Activated T-cell treated with anti-CD3 and anti-CD28 coated beads, Interleukin-2, amount 50 U/mL, for 24 hours (primary cell): ENCODE measurements around the gene CRLF1.
"Not testable (repeated sequence)": the region's sequence is repeated elsewhere in the genome, so short reads cannot be mapped to it uniquely, and the experiment has no call there.

Source experiments
- DNase-seq: peaks from one replicate; pipeline ENCODE4 v3.0.0-alpha.2; 2020
- H3K27ac Mint-ChIP-seq: 2 replicates; pipeline ENCODE4 v1.8.0; 2020; ENCODE audit warnings: mild to moderate bottlenecking, mixed read lengths
- H3K27me3 Mint-ChIP-seq: 2 replicates; pipeline ENCODE4 v1.8.0; 2020; ENCODE audit warnings: mixed read lengths
- H3K36me3 Mint-ChIP-seq: 2 replicates; pipeline ENCODE4 v1.8.0; 2020; ENCODE audit warnings: low read depth, mixed read lengths
- H3K4me1 Mint-ChIP-seq: 2 replicates; pipeline ENCODE4 v1.8.0; 2020; ENCODE audit warnings: low read depth, mixed read lengths
- H3K4me3 Mint-ChIP-seq: 2 replicates; pipeline ENCODE4 v1.8.0; 2020; ENCODE audit warnings: mild to moderate bottlenecking, moderate library complexity, mixed read lengths
- H3K9me3 Mint-ChIP-seq: 2 replicates; pipeline ENCODE4 v1.8.0; 2020; ENCODE audit warnings: mixed read lengths

Gene CRLF1

DNA sequence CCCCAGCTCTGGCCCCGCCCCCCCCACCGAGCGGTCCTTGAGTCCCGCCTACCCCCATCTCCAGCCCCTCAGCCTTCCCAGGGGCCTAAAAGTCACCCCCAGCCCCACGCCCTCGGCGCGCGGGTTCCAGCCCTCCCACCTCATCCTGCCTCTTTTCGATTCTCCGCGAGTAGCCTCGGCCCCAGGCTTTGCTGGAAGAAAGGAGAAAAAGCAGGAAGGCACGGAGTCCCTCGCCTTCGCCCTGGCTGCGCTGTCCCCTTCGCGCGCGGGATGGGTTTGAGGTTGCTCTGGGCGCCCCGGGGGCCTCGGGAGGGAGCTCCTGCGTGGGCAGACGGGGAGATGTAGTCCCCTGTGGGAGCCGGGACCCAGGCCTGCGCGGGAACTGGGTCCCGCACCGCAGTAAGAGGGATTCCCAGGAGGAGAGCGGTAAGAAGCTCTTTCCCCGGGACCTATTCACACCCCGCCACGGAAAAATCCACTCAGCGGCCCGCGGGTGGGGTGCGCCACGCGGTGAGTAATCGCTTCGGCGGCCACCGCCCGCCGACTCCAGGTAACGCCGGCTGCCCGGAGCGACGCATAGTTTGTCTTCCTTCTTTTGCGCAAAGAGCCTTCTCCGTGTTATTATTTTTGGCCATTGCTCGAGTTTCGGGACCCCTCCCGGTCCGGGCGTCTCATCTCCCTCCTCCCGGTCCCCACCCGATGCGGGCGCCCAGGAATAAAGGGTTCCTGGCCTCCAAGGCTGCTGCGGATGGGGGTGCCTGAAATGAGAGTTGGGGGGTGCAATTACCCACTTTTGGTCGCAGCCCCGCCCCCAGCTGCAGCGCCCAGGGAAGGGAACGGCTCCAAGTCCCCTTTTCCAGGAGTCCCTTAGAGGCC, 865 bp upstream of the CRLF1 start:
- H3K4me1 Mint-ChIP-seq = peaks cover 21% of the 10 kb centered on the region
- no peak for DNase-seq

GRCh38 chr19:18605546-18606280, 886 bp downstream of the CRLF1 start:
- Mint-ChIP-seq H3K27ac (no peak overlapping the region), H3K27me3 (peaks cover 81% of the 10 kb centered on the region), H3K4me3 (no peak overlapping the region), H3K9me3 (no peaks in the 10 kb centered on the region), H3K4me1 (peaks cover 10% of the 10 kb centered on the region), H3K36me3 (no peaks in the 10 kb centered on the region)
- no peak for DNase-seq

More for the DNA sequence above, 865 bp upstream of the CRLF1 start:
- no peaks in the 10 kb centered on the region for H3K9me3 Mint-ChIP-seq
- H3K4me3 Mint-ChIP-seq = no peak overlapping the region
- H3K27me3 Mint-ChIP-seq = peaks cover 79% of the 10 kb centered on the region
- H3K36me3 Mint-ChIP-seq = no peaks in the 10 kb centered on the region
- H3K27ac Mint-ChIP-seq = no peak overlapping the region

DNA sequence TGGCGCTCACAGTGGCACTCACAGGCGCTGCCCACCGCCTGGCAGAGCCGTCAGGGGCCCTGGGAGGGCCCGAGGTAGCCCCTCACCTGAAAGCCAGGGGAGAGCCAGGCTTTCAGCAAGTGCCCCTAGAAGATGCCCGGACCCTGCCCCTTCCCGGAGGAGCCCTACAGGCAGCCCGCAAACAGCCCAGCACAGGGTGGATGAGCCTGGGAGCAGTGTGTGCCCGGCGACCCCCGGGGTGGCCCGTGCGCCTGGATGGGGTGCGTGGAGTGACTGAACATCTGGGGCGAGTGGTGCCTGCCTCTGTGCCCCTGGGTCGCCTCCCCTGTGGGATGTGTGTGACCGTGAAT, 1.4 kb downstream of the CRLF1 start:
- Mint-ChIP-seq H3K36me3 (no peaks in the 10 kb centered on the region), H3K27me3 (peaks cover 77% of the 10 kb centered on the region), H3K9me3 (no peaks in the 10 kb centered on the region), H3K4me1 (peaks cover 10% of the 10 kb centered on the region), H3K4me3 (no peak overlapping the region), H3K27ac (no peak overlapping the region)
- DNase-seq = no peak

DNA sequence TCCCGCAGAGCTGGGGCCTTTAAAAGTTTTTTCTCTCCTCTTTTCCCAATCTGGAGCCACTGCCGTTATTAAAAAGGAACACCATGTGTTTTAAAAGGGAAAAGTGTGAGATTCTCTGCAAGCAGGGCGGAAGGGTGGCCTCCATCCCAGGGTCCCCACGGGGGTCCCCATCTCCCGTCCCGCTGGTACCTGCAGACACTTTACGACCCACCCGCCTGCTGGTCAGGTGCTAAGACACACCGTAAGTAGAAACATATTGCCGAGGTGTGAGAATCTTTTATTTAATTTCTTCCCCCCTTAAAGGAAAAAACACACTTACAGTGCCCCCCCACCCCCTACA, 1.8 kb downstream of the CRLF1 start:
- Mint-ChIP-seq H3K27me3 (peaks cover 76% of the 10 kb centered on the region), H3K27ac (no peak overlapping the region), H3K4me1 (peaks cover 10% of the 10 kb centered on the region), H3K36me3 (no peaks in the 10 kb centered on the region), H3K4me3 (no peak overlapping the region), H3K9me3 (no peaks in the 10 kb centered on the region)
- no peak for DNase-seq

DNA sequence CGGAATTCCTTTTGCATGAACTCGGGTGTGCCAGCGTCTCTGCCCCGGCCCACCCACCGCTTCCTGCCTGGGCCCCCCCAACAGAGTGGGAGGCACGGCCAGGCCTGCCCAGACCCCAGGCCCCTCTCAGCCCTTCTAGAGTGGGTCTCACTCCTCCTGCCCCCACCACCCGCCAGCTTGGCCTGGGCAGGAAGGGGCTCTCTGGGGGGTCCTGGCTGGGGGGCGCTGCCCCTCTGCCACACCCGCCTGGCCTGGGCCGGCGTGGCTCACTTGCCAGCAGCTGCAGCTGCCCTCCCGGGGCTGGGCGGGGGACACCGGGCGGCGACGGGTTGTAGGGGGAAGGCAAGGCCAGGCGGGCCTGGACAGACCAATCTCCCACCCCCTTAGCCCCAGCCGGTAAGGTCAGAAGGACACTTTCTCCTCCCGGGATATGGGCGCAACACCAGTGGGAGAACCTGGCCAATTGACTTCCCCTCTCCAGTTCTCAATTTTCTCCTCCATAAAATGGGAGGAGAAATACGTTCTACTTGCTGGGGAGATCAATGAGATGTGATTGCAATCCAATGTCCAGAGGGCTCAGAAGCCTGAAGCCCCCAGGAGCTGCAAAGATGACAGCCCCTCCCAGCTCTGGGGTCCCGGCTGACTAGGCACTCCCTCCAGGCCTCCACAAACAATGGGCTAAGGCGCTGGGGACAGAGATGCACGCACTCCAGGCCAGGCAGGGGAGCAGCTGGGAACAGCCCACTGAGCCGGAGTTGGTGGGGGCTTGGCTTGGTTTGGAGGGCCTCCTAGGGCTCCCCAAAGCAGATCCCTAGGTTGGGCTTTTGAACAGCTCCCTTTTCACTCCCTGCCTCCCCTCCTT, 2.4 kb downstream of the CRLF1 start:
- no peak for DNase-seq
- H3K4me3 Mint-ChIP-seq = no peak overlapping the region
- H3K4me1 Mint-ChIP-seq = peaks cover 10% of the 10 kb centered on the region
- no peaks in the 10 kb centered on the region for H3K36me3 Mint-ChIP-seq
- peaks cover 75% of the 10 kb centered on the region for H3K27me3 Mint-ChIP-seq
- H3K9me3 Mint-ChIP-seq = no peaks in the 10 kb centered on the region
- no peak overlapping the region for H3K27ac Mint-ChIP-seq

GRCh38 chr19:18603255-18603957, 3.2 kb downstream of the CRLF1 start:
- Mint-ChIP-seq H3K4me1 (peaks cover 10% of the 10 kb centered on the region), H3K36me3 (no peaks in the 10 kb centered on the region), H3K27me3 (peaks cover 67% of the 10 kb centered on the region), H3K4me3 (no peak overlapping the region), H3K9me3 (no peaks in the 10 kb centered on the region), H3K27ac (no peak overlapping the region)
- no peak for DNase-seq

DNA sequence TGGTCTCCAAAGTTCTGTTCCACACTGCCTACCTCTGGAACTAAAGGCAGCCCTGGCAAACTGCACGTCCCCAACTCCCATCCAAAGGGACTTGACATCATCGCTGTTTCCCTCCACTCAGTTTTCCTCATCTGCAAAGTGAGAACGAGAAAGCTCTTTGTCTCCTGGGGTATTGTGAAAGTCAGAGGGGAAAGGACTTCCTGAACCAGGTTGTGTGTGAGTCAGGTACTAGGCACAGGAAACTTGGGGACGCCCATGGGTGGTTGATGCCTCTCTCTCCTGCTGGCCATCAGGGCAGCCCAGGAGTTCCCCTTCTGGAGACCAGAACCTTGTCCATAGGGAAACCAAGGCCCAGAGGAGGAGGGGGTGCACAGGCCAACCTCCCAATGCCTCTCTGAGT, 4.7 kb downstream of the CRLF1 start:
- peaks cover 52% of the 10 kb centered on the region for H3K27me3 Mint-ChIP-seq
- H3K4me1 Mint-ChIP-seq = peaks cover 4% of the 10 kb centered on the region
- H3K9me3 Mint-ChIP-seq = no peaks in the 10 kb centered on the region
- no peak overlapping the region for H3K27ac Mint-ChIP-seq
- no peak for DNase-seq
- H3K36me3 Mint-ChIP-seq = no peaks in the 10 kb centered on the region
- no peak overlapping the region for H3K4me3 Mint-ChIP-seq

DNA sequence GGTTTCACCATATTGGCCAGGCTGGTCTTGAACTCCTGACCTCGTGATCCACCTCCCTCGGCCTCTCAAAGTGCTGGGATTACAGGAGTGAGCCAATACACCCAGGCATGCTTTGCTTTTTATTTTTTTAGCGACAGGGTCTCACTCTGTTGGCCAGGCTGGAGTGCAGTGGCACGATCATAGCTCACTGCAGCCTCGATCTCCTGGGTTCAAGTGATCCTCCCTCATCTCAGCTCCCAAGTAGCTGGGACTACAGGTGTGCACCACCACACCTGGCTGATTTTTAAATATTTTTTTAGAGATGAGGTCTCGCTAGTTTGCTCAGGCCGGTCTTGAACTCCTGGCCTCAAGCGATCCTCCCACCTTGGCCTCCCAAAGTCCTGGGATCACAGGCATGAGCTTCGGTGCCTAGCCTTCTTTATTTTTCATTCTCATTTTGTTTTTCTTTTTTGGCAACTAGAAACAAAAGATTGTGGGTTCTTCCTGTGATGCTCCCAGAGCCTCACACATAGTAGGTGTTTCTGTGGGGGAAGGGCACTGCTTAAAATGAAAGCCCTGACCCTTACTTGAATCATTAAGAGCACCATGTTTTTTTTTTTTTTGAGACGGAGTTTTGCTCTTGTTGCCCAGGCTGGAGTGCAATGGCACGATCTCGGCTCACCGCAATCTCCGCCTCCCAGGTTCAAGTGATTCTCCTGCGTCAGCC, 5.8 kb downstream of the CRLF1 start:
- H3K4me3 Mint-ChIP-seq, H3K9me3 Mint-ChIP-seq, H3K4me1 Mint-ChIP-seq, H3K36me3 Mint-ChIP-seq, DNase-seq, H3K27ac Mint-ChIP-seq: not testable (repeated sequence)
- peaks cover 51% of the 10 kb centered on the region for H3K27me3 Mint-ChIP-seq

DNA sequence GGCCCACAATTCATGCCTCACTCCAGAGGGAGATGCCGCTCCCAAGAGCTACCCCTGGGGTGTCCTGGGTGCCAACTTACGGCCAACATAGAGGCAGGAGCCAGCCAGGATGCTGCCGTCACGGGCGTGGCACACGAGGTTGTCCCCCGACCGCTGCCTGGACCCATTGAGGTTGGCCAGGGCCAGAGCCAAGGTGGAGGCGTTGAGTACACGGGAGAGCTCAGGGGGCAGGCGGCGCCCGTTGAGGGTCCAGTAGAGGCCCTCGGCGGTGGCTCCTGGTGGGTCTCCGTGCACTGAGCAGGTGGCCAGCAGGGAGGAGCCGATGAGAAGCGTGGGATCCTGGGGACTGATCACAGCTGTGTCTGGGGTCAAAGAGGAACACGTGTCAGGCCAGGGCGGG, 7.1 kb downstream of the CRLF1 start:
- no peak overlapping the region for H3K27ac Mint-ChIP-seq
- peaks cover 38% of the 10 kb centered on the region for H3K27me3 Mint-ChIP-seq
- H3K4me3 Mint-ChIP-seq = no peak overlapping the region
- H3K4me1 Mint-ChIP-seq = peaks cover 9% of the 10 kb centered on the region
- no peak for DNase-seq
- no peaks in the 10 kb centered on the region for H3K9me3 Mint-ChIP-seq
- no peaks in the 10 kb centered on the region for H3K36me3 Mint-ChIP-seq

DNA sequence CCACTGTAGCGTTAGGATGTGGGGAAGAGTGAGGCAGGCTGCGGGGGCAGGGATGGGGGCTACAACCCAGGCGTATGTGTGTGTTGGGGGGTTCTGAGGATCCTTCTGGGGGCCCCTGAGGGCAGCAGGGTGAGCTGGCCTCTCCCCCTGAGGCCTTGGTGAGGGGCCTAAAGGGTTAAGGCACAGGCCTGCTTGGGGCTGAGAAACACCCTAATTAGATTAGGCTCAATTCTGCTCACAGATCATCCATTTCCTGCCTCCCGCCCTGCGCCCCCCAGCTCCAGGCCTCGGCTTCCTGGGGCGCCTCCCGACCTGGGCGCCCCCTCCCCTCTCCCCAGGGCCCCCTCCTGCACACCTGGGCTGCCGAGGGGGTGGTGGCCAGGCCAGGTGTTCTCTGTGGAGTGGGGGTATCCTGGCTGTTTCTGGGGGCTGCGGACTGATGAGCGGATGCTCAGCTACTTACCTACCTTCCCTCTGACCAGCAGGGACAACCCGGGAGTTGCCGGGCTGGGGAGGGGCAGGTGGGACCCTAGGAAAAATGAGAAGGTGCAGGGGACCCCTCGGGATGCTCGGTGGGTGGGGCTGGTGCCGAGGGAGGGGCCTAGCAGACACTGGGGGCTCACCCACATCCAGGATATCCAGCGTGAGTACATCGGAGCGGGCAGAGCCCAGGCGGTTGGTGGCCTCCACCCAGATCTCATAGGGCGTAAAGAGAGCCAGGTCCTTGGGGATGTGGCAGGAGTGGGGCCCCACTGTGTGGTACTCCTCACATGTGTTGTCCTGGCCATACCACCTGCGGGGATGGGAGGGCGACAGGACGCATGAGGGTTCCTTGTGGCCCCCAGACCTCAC, 8.6 kb downstream of the CRLF1 start:
- Mint-ChIP-seq H3K4me3 (no peak overlapping the region), H3K27ac (no peak overlapping the region), H3K36me3 (peaks cover under 1% of the 10 kb centered on the region), H3K9me3 (no peaks in the 10 kb centered on the region), H3K4me1 (peaks cover 14% of the 10 kb centered on the region), H3K27me3 (peaks cover 28% of the 10 kb centered on the region)
- DNase-seq = no peak

GRCh38 chr19:18596752-18597157, 9.8 kb downstream of the CRLF1 start:
- Mint-ChIP-seq H3K4me3 (no peak overlapping the region), H3K36me3 (peaks cover 10% of the 10 kb centered on the region), H3K4me1 (peaks cover 16% of the 10 kb centered on the region), H3K27me3 (peaks cover 17% of the 10 kb centered on the region), H3K27ac (no peak overlapping the region), H3K9me3 (no peaks in the 10 kb centered on the region)
- peak; percentile 40 for DNase-seq

GRCh38 chr19:18595475-18595874, 11.1 kb downstream of the CRLF1 start:
- Mint-ChIP-seq H3K9me3 (no peaks in the 10 kb centered on the region), H3K27me3 (peaks cover 8% of the 10 kb centered on the region), H3K36me3 (peaks cover 21% of the 10 kb centered on the region), H3K4me3 (peak overlapping the region; percentile 10), H3K27ac (no peak overlapping the region), H3K4me1 (peaks cover 23% of the 10 kb centered on the region)
- no peak for DNase-seq

- H3K27me3 Mint-ChIP-seq = peaks cover 6% of the 10 kb centered on the region
- DNase-seq = no peak
- H3K4me3 Mint-ChIP-seq = peak overlapping the region; percentile 62
- peaks cover 26% of the 10 kb centered on the region for H3K4me1 Mint-ChIP-seq
- H3K36me3 Mint-ChIP-seq = peaks cover 24% of the 10 kb centered on the region
- H3K9me3 Mint-ChIP-seq = no peaks in the 10 kb centered on the region
- H3K27ac Mint-ChIP-seq = peak overlapping the region; percentile 68
Observed at GRCh38 chr19:18594824-18595373, 11.7 kb downstream of the CRLF1 start.
